ENCODE results near the gene SGTB. TPM values are rescaled to one million over a fixed set of nuclear protein-coding genes. Genes with fewer than 3 reads are reported as not detected.

Gene SGTB
- total RNA-seq, 1 experiment from 2014 or later = 13.0 TPM

DNA sequence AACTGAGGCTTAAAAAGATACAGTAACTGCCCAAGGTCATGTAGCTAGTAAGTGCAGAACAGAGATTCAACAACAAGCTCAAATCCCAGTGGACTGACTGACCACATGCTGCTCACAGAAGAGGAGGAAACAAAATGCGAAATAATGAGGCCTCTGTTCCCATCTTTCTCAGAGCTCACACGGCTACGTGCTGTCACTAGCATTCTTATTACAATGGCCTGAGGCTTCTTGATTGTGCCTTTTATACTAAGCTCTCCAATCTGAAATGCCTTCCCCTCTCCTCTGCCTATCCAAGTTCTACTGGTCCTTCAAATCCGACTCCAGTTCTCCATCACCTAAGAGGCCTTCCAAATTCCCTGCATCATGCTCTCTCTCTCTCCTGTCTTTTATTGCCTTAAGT, 26.0 kb downstream of the SGTB start:
- no peaks in the 10 kb centered on the region for H3K36me3 ChIP-seq (ENCODE audit: control insufficient read depth, insufficient read depth, low read length)
- no peak overlapping the region for H3K4me3 Mint-ChIP-seq (ENCODE audit: unreplicated experiment)
- POLR2A ChIA-PET = no interaction called here
- no peaks in the 10 kb centered on the region for H3K27me3 Mint-ChIP-seq (ENCODE audit: insufficient read depth, unreplicated experiment)
- CTCF ChIA-PET = no interaction called here
- H3K4me3 ChIP-seq (ENCODE audit: low read depth, low read length) = no peak overlapping the region
- no peaks in the 10 kb centered on the region for H3K9me3 Mint-ChIP-seq (ENCODE audit: unreplicated experiment)
- no peaks in the 10 kb centered on the region for H3K4me1 ChIP-seq
- peaks cover 6% of the 10 kb centered on the region for H3K36me3 Mint-ChIP-seq (ENCODE audit: insufficient read depth, unreplicated experiment)
- TF ChIP-seq, protein P1, sequence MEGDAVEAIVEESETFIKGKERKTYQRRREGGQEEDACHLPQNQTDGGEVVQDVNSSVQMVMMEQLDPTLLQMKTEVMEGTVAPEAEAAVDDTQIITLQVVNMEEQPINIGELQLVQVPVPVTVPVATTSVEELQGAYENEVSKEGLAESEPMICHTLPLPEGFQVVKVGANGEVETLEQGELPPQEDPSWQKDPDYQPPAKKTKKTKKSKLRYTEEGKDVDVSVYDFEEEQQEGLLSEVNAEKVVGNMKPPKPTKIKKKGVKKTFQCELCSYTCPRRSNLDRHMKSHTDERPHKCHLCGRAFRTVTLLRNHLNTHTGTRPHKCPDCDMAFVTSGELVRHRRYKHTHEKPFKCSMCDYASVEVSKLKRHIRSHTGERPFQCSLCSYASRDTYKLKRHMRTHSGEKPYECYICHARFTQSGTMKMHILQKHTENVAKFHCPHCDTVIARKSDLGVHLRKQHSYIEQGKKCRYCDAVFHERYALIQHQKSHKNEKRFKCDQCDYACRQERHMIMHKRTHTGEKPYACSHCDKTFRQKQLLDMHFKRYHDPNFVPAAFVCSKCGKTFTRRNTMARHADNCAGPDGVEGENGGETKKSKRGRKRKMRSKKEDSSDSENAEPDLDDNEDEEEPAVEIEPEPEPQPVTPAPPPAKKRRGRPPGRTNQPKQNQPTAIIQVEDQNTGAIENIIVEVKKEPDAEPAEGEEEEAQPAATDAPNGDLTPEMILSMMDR (IDR thresholded peaks at IDR 0.05; ENCODE audit: insufficient read depth in 1 of 2, low read depth in 1 of 2, low read length in 1 of 2, severe bottlenecking in 1 of 2, unreplicated experiment in 1 of 2) = no peak
- intact Hi-C loops (cut with micrococcal nuclease; ENCODE audit: unreplicated experiment) = no loop called here
- H3K9me3 ChIP-seq = no peaks in the 10 kb centered on the region
- BruUV-seq (replicated peaks) = no TSS peak
- no peaks in the 10 kb centered on the region for H3K4me1 Mint-ChIP-seq (ENCODE audit: low read depth, unreplicated experiment)
- no peak for DNase-seq
- H3K27ac Mint-ChIP-seq (ENCODE audit: unreplicated experiment) = no peak overlapping the region
- no peaks in the 10 kb centered on the region for H3K27me3 ChIP-seq (replicated peaks; ENCODE audit: control insufficient read depth, insufficient read depth, low read length)

DNA sequence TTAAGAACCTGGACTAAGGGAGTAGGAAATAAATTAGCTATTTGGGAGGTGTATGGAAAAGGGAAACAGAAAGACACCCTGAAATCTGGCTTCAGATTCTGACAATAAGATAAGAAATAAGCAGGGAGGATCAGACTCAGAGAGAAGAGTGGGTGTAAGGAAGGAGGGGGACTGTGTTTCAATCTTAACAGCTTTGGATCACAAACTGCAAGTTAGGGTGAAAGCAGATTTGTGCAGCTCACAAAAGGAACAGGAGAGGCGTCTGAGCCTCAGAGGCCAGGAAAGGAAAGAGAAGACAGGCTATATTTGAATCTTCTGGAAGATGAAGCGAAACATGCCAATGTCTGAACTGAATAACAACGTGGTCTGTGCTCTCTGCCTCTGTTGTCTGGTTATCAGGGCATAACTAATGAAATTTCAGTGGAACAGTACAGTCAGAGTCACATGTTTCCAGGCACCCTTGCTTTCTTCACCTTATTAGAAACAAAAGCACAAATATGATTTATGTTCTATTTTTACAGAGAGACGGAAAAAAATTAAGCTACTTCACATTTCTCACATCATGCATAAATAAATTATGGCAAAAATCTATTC, 26.6 kb downstream of the SGTB start:
- POLR2A ChIA-PET = no interaction called here
- no peak for DNase-seq
- CTCF ChIA-PET = no interaction called here
- Histone ChIP-seq H3K4me3 (ENCODE audit: low read depth, low read length) (no peak overlapping the region), H3K9me3 (no peaks in the 10 kb centered on the region), H3K27me3 (replicated peaks; ENCODE audit: control insufficient read depth, insufficient read depth, low read length) (no peaks in the 10 kb centered on the region), H3K4me1 (no peaks in the 10 kb centered on the region), H3K36me3 (ENCODE audit: control insufficient read depth, insufficient read depth, low read length) (no peaks in the 10 kb centered on the region)
- TF ChIP-seq, protein P1 (IDR thresholded peaks at IDR 0.05; ENCODE audit: insufficient read depth in 1 of 2, low read depth in 1 of 2, low read length in 1 of 2, severe bottlenecking in 1 of 2, unreplicated experiment in 1 of 2) = no peak
- intact Hi-C loops (cut with micrococcal nuclease; ENCODE audit: unreplicated experiment) = no loop called here
- Mint-ChIP-seq H3K27me3 (ENCODE audit: insufficient read depth, unreplicated experiment) (no peaks in the 10 kb centered on the region), H3K36me3 (ENCODE audit: insufficient read depth, unreplicated experiment) (peaks cover 4% of the 10 kb centered on the region), H3K27ac (ENCODE audit: unreplicated experiment) (no peak overlapping the region), H3K4me1 (ENCODE audit: low read depth, unreplicated experiment) (no peaks in the 10 kb centered on the region), H3K9me3 (ENCODE audit: unreplicated experiment) (no peaks in the 10 kb centered on the region), H3K4me3 (ENCODE audit: unreplicated experiment) (no peak overlapping the region)
- no TSS peak for BruUV-seq (replicated peaks)

DNA sequence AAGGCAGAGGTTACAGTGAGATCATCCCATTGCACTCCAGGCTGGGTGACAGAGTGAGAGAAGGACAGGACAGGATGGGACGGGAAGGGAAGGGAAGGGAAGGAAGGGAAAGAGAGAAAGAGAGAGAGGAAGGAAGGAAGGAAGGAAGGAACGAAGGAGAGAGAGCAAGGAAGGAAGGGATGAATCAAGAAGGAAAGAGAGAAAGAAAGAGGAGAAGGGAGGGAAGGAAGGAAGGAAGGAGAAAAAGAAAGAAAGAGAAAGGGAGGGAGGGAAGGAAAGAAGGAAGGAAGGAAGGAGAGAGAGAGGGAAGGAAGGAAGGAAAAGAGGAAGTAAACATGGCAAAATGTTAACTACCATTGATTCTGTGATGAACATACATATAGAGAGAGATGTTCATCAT, 28.8 kb downstream of the SGTB start:
- H3K9me3 ChIP-seq = no peaks in the 10 kb centered on the region
- H3K27me3 Mint-ChIP-seq (ENCODE audit: insufficient read depth, unreplicated experiment) = no peaks in the 10 kb centered on the region
- no TSS peak for BruUV-seq (replicated peaks)
- TF ChIP-seq, protein P1 (IDR thresholded peaks at IDR 0.05; ENCODE audit: insufficient read depth in 1 of 2, low read depth in 1 of 2, low read length in 1 of 2, severe bottlenecking in 1 of 2, unreplicated experiment in 1 of 2) = no peak
- no peaks in the 10 kb centered on the region for H3K4me1 ChIP-seq
- no peaks in the 10 kb centered on the region for H3K9me3 Mint-ChIP-seq (ENCODE audit: unreplicated experiment)
- ChIA-PET CTCF (no interaction called here), POLR2A (no interaction called here)
- H3K4me3 ChIP-seq (ENCODE audit: low read depth, low read length) = no peak overlapping the region
- no peak overlapping the region for H3K27ac Mint-ChIP-seq (ENCODE audit: unreplicated experiment)
- intact Hi-C loops (cut with micrococcal nuclease; ENCODE audit: unreplicated experiment) = no loop called here
- no peaks in the 10 kb centered on the region for H3K36me3 ChIP-seq (ENCODE audit: control insufficient read depth, insufficient read depth, low read length)
- no peak for DNase-seq
- H3K36me3 Mint-ChIP-seq (ENCODE audit: insufficient read depth, unreplicated experiment) = no peaks in the 10 kb centered on the region
- H3K4me1 Mint-ChIP-seq (ENCODE audit: low read depth, unreplicated experiment) = no peaks in the 10 kb centered on the region
- no peaks in the 10 kb centered on the region for H3K27me3 ChIP-seq (replicated peaks; ENCODE audit: control insufficient read depth, insufficient read depth, low read length)
- no peak overlapping the region for H3K4me3 Mint-ChIP-seq (ENCODE audit: unreplicated experiment)
